Skeletal muscle cell (primary cell): Measurements from ENCODE around the gene FRS2.

ENCODE experiments used
- DNase-seq: peaks from one replicate; pipeline ENCODE4 v3.0.0-alpha.2; 2010; ENCODE audit warnings: low read depth
- H3K4me3 ChIP-seq: 2 replicates; pipeline ENCODE4 v1.5.1; 2011; ENCODE audit warnings: low read depth, mild to moderate bottlenecking, control low read depth, low read length, moderate library complexity

The FRS2 gene

DNA sequence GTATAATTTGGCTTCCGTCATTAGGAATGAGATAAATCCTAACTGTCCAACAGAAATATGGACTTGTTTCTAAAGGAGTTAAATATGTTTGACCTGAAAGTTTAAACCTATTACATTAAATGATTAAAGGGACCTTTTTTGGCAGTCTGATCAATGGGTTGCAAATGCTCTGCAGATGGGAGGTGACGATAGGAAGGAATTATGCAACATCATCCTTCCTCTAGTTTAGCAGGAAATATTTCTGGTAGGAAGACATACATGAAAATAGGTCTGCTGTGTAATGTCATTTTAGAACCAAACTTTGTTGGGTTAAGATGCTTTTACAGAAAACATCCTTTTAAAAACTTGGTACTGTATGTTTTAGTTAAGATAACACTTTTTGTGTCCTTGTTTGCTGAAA lies 137.9 kb downstream of the FRS2 start:
- DNase-seq: no peak
- no peak overlapping the region for H3K4me3 ChIP-seq

- H3K4me3 ChIP-seq: no peak overlapping the region
- DNase-seq: no peak
Observed at GRCh38 chr12:69610126-69610525, 139.9 kb downstream of the FRS2 start.

- DNase-seq: no peak
- no peak within 1 kb of the TSS for H3K4me3 ChIP-seq
Observed at GRCh38 chr12:69610729-69611128, 140.5 kb downstream of the FRS2 start, which contains the start of gene LRRC10. TSS of gene LRRC10 (minus strand) at chr12:69610907. CDS start at chr12:69610838, 69 bp downstream.

- no peak overlapping the region for H3K4me3 ChIP-seq
- DNase-seq: no peak
Observed at GRCh38 chr12:69613351-69613750, 143.2 kb downstream of the FRS2 start.

- no peak overlapping the region for H3K4me3 ChIP-seq
- DNase-seq: no peak
Observed at GRCh38 chr12:69616025-69616424, 145.8 kb downstream of the FRS2 start.

DNA sequence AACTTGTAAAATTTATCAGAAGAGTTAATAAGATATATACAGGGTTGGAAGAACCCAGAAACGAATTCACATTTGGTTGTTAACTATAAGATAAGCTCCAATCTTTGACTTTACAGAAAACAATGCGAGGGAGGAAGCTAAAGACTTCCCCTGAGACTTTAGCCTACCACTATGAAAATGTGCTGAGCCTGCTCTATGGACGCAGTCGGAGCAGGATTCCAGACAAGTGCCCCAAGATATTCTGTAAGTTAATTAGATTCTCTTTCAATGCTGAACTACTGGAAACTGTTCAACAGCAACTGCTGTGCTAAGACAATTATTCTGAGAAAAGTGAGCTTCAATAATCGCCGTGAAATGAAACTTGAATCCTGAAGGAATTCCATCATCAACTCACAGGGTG lies 148.9 kb downstream of the FRS2 start:
- no peak for DNase-seq
- no peak overlapping the region for H3K4me3 ChIP-seq

- DNase-seq: no peak
- no peak overlapping the region for H3K4me3 ChIP-seq
Observed at GRCh38 chr12:69620077-69620476, 149.9 kb downstream of the FRS2 start.

- H3K4me3 ChIP-seq: no peak overlapping the region
- DNase-seq: no peak
Observed at GRCh38 chr12:69620921-69621320, 150.7 kb downstream of the FRS2 start.

DNA sequence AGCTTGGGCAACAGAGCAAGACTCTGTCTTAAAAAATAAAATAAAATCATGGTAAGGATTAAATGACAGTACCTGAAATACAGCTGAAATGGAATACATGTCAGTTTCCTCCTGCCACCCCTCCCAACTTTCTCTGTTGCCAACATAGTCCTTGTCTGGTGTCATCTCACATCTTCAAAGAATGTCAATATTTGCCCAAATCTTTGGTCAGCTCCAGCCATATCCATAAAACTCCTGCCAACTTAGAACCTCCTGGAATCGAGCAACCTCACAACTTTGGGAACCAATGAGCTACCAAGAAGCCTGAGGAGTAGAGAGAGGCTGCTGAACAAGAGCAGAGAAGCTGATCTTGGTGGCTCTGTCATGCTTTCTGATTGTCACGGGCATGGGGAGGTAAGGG lies 151.4 kb downstream of the FRS2 start:
- no peak for DNase-seq
- no peak overlapping the region for H3K4me3 ChIP-seq

GRCh38 chr12:69623970-69624369 lies 153.8 kb downstream of the FRS2 start:
- no peak for DNase-seq
- H3K4me3 ChIP-seq: no peak overlapping the region

- no peak overlapping the region for H3K4me3 ChIP-seq
- DNase-seq: no peak
Observed at GRCh38 chr12:69627501-69627900, 157.3 kb downstream of the FRS2 start.
